Thoracic aorta endothelial cell (primary cell): ENCODE results near the gene ASCL2. TPM values are rescaled to one million over a fixed set of nuclear protein-coding genes. Genes with fewer than 3 reads are reported as not detected.

Experiments
- total RNA-seq: library from RNA; depleted of rRNA; stranded (reverse); fragments of >200 nt; gene quantifications from 2 replicates; pipeline ENCODE4 v1.2.3, GENCODE V29; 2012

The ASCL2 gene, protein sequence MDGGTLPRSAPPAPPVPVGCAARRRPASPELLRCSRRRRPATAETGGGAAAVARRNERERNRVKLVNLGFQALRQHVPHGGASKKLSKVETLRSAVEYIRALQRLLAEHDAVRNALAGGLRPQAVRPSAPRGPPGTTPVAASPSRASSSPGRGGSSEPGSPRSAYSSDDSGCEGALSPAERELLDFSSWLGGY
- not detected in 2 replicates for total RNA-seq

DNA sequence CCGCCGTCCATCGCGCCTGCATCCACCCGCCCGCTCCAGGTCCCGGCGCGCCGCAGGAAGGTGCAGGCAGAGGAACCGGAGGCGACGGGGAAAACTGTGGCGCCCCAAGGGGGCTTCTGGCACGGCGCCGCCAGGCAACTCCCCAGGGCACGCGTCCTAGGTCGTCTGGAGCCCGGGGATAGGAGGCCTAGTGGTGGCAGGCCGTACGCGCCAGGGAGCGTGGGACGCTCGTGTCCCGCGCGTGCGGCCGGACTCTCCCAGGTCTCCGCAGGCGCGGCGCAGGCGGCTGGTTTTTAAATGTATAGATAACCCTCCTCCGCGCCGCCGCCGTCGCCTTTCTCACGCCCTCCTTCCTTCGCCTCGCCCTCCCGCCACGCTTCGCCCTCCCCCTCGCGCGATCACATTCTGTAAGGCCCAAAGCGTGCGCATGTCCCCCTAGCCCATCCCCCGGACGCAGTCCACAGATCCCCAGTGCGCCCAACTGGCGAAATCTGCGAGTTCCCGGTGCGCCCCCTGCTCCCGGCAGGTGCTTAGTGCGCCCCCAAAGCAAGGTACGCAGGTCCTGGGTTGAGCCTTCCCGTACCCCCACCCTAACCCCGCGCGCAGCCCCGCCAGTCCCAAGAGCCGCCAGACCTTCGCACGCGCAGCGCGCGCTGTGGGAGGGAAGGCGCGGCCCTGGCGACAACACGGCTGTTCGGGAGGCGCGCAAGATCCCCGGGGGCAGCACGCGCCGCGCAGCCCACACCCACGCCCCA is at the start of gene ASCL2:
ASCL2 (minus strand) TSS at position 267 of the 755 bp plus-strand sequence; CDS start at position 11, 256 bp downstream.

DNA sequence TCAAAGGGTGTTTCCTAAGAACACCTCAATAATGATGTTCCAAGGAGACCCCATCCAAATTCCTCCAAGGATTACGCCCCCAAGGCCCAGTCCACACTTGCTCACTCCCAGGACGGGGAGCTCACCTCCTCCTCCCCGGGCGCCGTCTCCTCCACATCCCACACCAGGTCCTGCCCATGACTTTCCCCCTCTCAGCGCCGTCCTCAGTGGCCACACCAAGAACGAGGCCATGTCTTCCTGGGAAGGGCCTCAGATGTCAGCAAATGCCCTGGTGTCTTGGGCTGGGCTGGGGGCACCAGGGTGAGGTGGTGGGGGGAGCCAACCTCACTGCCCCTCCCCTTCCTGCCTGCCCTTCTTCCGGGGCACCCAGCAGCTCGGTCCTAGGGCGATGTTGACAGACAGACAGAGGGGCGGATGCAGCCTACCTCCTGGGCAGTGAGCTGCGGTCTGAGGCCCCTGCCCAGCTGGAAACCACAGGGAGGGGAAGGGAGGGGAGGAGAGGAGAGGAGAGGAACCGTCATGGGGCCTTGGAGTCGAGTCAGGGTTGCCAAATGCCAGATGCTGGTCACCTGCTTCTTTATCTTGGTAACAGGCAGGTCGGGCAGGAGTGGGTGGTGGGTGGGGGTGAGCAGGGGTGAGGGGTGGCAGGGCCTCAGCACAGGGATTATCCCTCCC is 31.4 kb upstream of the ASCL2 start, which contains the start of the genes C11orf21 and TSPAN32:
C11orf21 (minus strand) TSS at position 288 of the 675 bp plus-strand sequence; CDS start at position 178, 110 bp downstream.
TSPAN32 (plus strand) TSS at position 383 of the 675 bp plus-strand sequence; CDS start at position 520, 137 bp downstream.

Other genes with a start within 250 kb of the ASCL2 start
- 1.2 and 4.7 TPM in 2 replicates for gene IGF2, start 131.2 kb downstream of the ASCL2 start, total RNA-seq
- not detected in 2 replicates for gene INS, start 109.4 kb downstream of the ASCL2 start, total RNA-seq
- not detected in 2 replicates for gene TH, start 98.8 kb downstream of the ASCL2 start, total RNA-seq
- not detected in 2 replicates for gene C11orf21, start 31.3 kb upstream of the ASCL2 start, total RNA-seq
- gene TSPAN32, start 31.4 kb upstream of the ASCL2 start, total RNA-seq = not detected in 2 replicates
- 157 and 189 TPM in 2 replicates for gene CD81, start 106.7 kb upstream of the ASCL2 start, total RNA-seq
- gene TSSC4, start 130.2 kb upstream of the ASCL2 start, total RNA-seq = 28.5 and 34.7 TPM in 2 replicates
- gene TRPM5, start 173.9 kb upstream of the ASCL2 start, total RNA-seq = not detected in 2 replicates
- gene KCNQ1, start 174.4 kb upstream of the ASCL2 start, total RNA-seq = under 0.01 and 0.14 TPM in 2 replicates